GM12878 (cell line): ENCODE data around the gene PLEKHM3. TPM values are rescaled to one million over a fixed set of nuclear protein-coding genes. Genes with fewer than 3 reads are reported as not detected.

Source experiments
- CHD1 ChIP-seq: IDR thresholded peaks from 2 replicates; pipeline ENCODE4 v1.6.1; 2012; ENCODE audit warnings: low read depth, low read length, improper control_type of control experiment
- polyA plus RNA-seq, 11 experiments: library from polyadenylated mRNA; depleted of rRNA in 4 of 11; unstranded in 6 of 11; stranded (reverse) in 5 of 11; fragments of >200 nt; fragmentation: Nextera tagmentation in 4 of 11; fragmentation: Illumina TruSeq in 1 of 11; extraction: Ambion mirVana in 4 of 11; extraction: Trizol in 1 of 11; gene quantifications; 1 replicate in 1 of 11; 2 replicates in 10 of 11; pipeline versions ENCODE4 v1.2.1 to v1.2.3, GENCODE V29; 2011 to 2016; ENCODE audit warnings: inconsistent platforms in 2 of 11, missing spikeins in 2 of 11, low read depth in 1 of 11
- total RNA-seq, 4 experiments: library from RNA; depleted of rRNA in 3 of 4; stranded (reverse); fragments of >200 nt in 3 of 4; fragmentation: Illumina TruSeq in 1 of 4; extraction: Trizol in 1 of 4; gene quantifications; 2 replicates each; pipeline versions ENCODE4 v1.2.1 to v1.2.3, GENCODE V29; 2013 to 2021
- TF ChIP-seq, protein P1 (sequence below): IDR thresholded peaks from 2 replicates; pipeline ENCODE4 v1.6.1; 2012; ENCODE audit warnings: improper control_type of control experiment, low read depth, low read length; ENCODE audit not compliant: insufficient replicate concordance
- TF ChIP-seq, protein P2 (sequence below): fragments of 450-650 bp; IDR thresholded peaks from 2 replicates; pipeline ENCODE4 v1.6.1; 2017; ENCODE audit warnings: mild to moderate bottlenecking, moderate library complexity

Gene PLEKHM3
- total and polyA plus RNA-seq, 10 of the 15 experiments (the other 5 are each of a cell fraction or from before 2014, with no cell fraction given) = 1.4 to 5.6 (median 3.0) TPM

GRCh38 chr2:207921606-207922005, 103.7 kb downstream of the PLEKHM3 start (continued):
- TF ChIP-seq, protein P1, sequence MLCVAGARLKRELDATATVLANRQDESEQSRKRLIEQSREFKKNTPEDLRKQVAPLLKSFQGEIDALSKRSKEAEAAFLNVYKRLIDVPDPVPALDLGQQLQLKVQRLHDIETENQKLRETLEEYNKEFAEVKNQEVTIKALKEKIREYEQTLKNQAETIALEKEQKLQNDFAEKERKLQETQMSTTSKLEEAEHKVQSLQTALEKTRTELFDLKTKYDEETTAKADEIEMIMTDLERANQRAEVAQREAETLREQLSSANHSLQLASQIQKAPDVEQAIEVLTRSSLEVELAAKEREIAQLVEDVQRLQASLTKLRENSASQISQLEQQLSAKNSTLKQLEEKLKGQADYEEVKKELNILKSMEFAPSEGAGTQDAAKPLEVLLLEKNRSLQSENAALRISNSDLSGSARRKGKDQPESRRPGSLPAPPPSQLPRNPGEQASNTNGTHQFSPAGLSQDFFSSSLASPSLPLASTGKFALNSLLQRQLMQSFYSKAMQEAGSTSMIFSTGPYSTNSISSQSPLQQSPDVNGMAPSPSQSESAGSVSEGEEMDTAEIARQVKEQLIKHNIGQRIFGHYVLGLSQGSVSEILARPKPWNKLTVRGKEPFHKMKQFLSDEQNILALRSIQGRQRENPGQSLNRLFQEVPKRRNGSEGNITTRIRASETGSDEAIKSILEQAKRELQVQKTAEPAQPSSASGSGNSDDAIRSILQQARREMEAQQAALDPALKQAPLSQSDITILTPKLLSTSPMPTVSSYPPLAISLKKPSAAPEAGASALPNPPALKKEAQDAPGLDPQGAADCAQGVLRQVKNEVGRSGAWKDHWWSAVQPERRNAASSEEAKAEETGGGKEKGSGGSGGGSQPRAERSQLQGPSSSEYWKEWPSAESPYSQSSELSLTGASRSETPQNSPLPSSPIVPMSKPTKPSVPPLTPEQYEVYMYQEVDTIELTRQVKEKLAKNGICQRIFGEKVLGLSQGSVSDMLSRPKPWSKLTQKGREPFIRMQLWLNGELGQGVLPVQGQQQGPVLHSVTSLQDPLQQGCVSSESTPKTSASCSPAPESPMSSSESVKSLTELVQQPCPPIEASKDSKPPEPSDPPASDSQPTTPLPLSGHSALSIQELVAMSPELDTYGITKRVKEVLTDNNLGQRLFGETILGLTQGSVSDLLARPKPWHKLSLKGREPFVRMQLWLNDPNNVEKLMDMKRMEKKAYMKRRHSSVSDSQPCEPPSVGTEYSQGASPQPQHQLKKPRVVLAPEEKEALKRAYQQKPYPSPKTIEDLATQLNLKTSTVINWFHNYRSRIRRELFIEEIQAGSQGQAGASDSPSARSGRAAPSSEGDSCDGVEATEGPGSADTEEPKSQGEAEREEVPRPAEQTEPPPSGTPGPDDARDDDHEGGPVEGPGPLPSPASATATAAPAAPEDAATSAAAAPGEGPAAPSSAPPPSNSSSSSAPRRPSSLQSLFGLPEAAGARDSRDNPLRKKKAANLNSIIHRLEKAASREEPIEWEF = no peak
- no peak for TF ChIP-seq CHD1
- TF ChIP-seq, protein P2, sequence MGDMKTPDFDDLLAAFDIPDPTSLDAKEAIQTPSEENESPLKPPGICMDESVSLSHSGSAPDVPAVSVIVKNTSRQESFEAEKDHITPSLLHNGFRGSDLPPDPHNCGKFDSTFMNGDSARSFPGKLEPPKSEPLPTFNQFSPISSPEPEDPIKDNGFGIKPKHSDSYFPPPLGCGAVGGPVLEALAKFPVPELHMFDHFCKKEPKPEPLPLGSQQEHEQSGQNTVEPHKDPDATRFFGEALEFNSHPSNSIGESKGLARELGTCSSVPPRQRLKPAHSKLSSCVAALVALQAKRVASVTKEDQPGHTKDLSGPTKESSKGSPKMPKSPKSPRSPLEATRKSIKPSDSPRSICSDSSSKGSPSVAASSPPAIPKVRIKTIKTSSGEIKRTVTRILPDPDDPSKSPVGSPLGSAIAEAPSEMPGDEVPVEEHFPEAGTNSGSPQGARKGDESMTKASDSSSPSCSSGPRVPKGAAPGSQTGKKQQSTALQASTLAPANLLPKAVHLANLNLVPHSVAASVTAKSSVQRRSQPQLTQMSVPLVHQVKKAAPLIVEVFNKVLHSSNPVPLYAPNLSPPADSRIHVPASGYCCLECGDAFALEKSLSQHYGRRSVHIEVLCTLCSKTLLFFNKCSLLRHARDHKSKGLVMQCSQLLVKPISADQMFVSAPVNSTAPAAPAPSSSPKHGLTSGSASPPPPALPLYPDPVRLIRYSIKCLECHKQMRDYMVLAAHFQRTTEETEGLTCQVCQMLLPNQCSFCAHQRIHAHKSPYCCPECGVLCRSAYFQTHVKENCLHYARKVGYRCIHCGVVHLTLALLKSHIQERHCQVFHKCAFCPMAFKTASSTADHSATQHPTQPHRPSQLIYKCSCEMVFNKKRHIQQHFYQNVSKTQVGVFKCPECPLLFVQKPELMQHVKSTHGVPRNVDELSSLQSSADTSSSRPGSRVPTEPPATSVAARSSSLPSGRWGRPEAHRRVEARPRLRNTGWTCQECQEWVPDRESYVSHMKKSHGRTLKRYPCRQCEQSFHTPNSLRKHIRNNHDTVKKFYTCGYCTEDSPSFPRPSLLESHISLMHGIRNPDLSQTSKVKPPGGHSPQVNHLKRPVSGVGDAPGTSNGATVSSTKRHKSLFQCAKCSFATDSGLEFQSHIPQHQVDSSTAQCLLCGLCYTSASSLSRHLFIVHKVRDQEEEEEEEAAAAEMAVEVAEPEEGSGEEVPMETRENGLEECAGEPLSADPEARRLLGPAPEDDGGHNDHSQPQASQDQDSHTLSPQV = no peak
